ENCODE results near the gene CENPF. TPM values are rescaled to one million over a fixed set of nuclear protein-coding genes. Genes with fewer than 3 reads are reported as not detected.

The CENPF gene
- total and polyA plus RNA-seq, 11 donors, result 0.04 to 8.8 (median 0.70) TPM

DNA sequence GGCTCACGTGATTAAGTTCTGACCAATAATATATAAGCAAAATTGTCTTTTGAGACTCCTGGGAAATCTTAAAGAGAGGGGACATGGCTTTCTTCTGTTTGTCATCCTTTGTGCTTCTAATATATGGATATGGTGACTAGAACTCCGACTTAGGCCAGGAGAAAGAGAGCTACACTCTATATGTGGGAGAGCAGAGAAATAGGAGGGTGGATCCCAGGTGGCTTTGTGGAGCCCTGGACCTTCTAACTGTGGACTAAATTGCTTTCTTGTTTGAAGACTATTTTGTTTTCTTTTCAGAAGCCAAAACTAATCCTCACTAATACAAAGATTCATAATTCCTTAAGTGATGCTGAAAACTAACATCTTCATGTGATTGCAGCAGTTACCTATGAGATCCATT lies 75.0 kb downstream of the CENPF start:
- ATAC-seq (no peak), DNase-seq (no peak)
- intact Hi-C loops (cut with DNase I), result no loop called here
- Histone ChIP-seq H3K4me1 (no peaks in the 10 kb centered on the region), H3K9me3 (no peaks in the 10 kb centered on the region), H3K27ac (no peak overlapping the region), H3K4me3 (no peak overlapping the region), H3K27me3 (peaks cover 0 to 6% (median 0%) of the 10 kb centered on the region in 9 donors), H3K36me3 (no peaks in the 10 kb centered on the region)
- 90 to 96% (median 91%) methylated on average over 2 of the region's 2 CpGs for WGBS, 4 donors
- TF ChIP-seq, protein P1, sequence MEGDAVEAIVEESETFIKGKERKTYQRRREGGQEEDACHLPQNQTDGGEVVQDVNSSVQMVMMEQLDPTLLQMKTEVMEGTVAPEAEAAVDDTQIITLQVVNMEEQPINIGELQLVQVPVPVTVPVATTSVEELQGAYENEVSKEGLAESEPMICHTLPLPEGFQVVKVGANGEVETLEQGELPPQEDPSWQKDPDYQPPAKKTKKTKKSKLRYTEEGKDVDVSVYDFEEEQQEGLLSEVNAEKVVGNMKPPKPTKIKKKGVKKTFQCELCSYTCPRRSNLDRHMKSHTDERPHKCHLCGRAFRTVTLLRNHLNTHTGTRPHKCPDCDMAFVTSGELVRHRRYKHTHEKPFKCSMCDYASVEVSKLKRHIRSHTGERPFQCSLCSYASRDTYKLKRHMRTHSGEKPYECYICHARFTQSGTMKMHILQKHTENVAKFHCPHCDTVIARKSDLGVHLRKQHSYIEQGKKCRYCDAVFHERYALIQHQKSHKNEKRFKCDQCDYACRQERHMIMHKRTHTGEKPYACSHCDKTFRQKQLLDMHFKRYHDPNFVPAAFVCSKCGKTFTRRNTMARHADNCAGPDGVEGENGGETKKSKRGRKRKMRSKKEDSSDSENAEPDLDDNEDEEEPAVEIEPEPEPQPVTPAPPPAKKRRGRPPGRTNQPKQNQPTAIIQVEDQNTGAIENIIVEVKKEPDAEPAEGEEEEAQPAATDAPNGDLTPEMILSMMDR (IDR thresholded peaks at IDR 0.05), result no peak
- TF ChIP-seq POLR2A (IDR thresholded peaks at IDR 0.05), result no peak

DNA sequence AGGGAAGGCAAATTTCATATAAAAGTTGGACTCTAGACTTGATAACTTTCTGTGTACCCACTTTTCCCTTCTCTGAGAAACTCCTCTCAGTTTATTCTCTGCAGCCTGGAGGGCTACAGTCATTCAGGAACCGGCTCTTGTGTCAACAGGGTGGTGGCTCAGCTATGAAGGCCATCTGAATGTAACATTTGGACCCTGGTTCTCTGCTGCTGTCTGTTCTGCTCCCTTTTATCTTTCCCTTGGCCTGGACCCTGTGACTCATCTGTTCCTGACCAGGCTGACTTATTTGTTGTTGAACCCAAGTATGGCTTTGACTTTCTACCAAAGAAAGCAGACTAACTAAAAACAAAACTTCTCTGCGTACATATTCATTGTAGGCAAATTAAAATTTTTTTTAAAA lies 75.4 kb downstream of the CENPF start:
- no peak overlapping the region for H3K27ac ChIP-seq
- TF ChIP-seq POLR2A (IDR thresholded peaks at IDR 0.05), result no peak
- TF ChIP-seq, protein P1 (IDR thresholded peaks at IDR 0.05), result no peak
- DNase-seq (no peak), ATAC-seq (no peak)
- H3K36me3 ChIP-seq, result no peaks in the 10 kb centered on the region
- no peaks in the 10 kb centered on the region for H3K9me3 ChIP-seq
- H3K4me1 ChIP-seq, result no peaks in the 10 kb centered on the region
- no peak overlapping the region for H3K4me3 ChIP-seq
- 65 to 90% (median 88%) methylated on average over 2 of the region's 2 CpGs for WGBS, 4 donors
- peaks cover 0 to 6% (median 0%) of the 10 kb centered on the region in 9 donors for H3K27me3 ChIP-seq
- intact Hi-C loops (cut with DNase I), result no loop called here

GRCh38 chr1:214683621-214684020 lies 80.6 kb downstream of the CENPF start:
- no peaks in the 10 kb centered on the region for H3K36me3 ChIP-seq
- WGBS, 4 donors, result 71 to 75% (median 74%) methylated on average over 3 of the region's 3 CpGs
- no peaks in the 10 kb centered on the region for H3K4me1 ChIP-seq
- intact Hi-C loops (cut with DNase I), result no loop called here
- TF ChIP-seq POLR2A (IDR thresholded peaks at IDR 0.05), result no peak
- TF ChIP-seq, protein P1 (IDR thresholded peaks at IDR 0.05), result no peak
- no peak overlapping the region for H3K27ac ChIP-seq
- no peaks in the 10 kb centered on the region for H3K9me3 ChIP-seq
- no peak for DNase-seq
- ATAC-seq, result no peak
- no peak overlapping the region for H3K4me3 ChIP-seq
- H3K27me3 ChIP-seq, result peaks cover 0 to 15% (median 0%) of the 10 kb centered on the region in 9 donors

DNA sequence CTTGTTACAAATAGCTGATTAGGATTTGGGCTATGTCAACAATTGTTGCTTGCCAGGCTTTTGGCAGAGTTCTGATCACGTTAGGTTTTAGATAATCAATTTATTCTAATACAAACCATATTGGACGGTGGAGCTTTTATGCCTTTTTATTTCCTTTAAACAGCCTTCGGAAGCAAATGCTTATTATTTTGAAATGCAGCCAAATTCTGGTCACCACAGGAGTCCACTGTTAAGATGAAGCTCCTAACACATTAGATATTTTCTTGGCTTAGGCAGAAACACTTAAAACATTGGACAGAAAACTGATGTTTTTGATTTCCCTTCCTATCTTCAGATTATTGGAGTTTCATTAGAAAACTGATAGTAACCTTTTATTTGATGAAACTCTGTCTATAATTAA lies 82.9 kb downstream of the CENPF start:
- WGBS, 4 donors, result 41 to 51% (median 43%) methylated on average over 3 of the region's 3 CpGs
- TF ChIP-seq, protein P1 (IDR thresholded peaks at IDR 0.05), result no peak
- TF ChIP-seq POLR2A (IDR thresholded peaks at IDR 0.05), result no peak

More for the DNA sequence above, 82.9 kb downstream of the CENPF start:
- DNase-seq (no peak), ATAC-seq (no peak)
- intact Hi-C loops (cut with DNase I), result no loop called here
- Histone ChIP-seq H3K4me1 (no peaks in the 10 kb centered on the region), H3K27me3 (peaks cover 0 to 10% (median 0%) of the 10 kb centered on the region in 9 donors), H3K36me3 (no peaks in the 10 kb centered on the region), H3K4me3 (no peak overlapping the region), H3K9me3 (no peaks in the 10 kb centered on the region), H3K27ac (no peak overlapping the region)

Data from heart left ventricle (tissue), 16 donors.